ENCODE results near the gene CDK5. TPM values are rescaled to one million over a fixed set of nuclear protein-coding genes. Genes with fewer than 3 reads are reported as not detected.
A peak's percentile ranks its signal among the peaks of the same experiment; 100 is the strongest.

Gene CDK5
- total RNA-seq, 1 donor from 2014 or later = 47.9 TPM

DNA sequence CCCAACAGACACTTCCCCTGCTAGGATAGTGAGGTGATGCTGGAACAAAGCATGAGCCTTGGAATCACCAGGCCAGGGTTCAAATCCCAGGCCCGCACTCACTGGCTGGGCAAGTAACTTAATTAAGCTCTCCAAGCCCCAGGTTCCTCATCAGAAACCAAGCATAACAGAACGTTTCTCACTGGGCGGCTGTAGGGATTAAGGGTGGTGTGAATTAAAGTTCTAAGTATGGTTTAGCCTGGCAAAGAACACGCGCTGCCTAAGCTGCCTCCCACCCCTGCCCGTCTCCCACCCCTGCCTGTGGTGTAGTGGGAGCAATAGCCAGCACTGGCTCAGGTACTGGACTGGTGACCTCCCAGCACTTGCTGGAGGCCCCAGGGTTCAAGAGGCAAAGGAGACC, 7.3 kb upstream of the CDK5 start:
- Histone ChIP-seq H4K20me1 (ENCODE audit: insufficient read depth, low read length) (peaks cover 80% of the 10 kb centered on the region), H3K4me1 (ENCODE audit: insufficient read depth, low read length) (peaks cover 35% of the 10 kb centered on the region), H3K27me3 (ENCODE audit: insufficient read depth, low read length) (no peaks in the 10 kb centered on the region), H3K27ac (ENCODE audit: low read depth, low read length) (no peak overlapping the region), H2AFZ (ENCODE audit: low read depth, low read length) (no peak overlapping the region), H3K9ac (ENCODE audit: low read length) (no peak overlapping the region), H3K79me2 (ENCODE audit: insufficient read depth, low read length) (peaks cover 54% of the 10 kb centered on the region), H3K4me2 (ENCODE audit: low read length) (no peak overlapping the region), H3K4me3 (ENCODE audit: insufficient read depth, low read depth, low read length) (no peak overlapping the region), H3K9me3 (ENCODE audit: insufficient read depth, low read depth, low read length) (no peaks in the 10 kb centered on the region), H3K36me3 (ENCODE audit: insufficient read depth, low read length) (peaks cover 28% of the 10 kb centered on the region)
- Mint-ChIP-seq H3K36me3 (ENCODE audit: low read depth, unreplicated experiment) (peaks cover 11% of the 10 kb centered on the region), H3K27ac (ENCODE audit: unreplicated experiment) (peak overlapping the region; percentile 77), H3K9me3 (ENCODE audit: unreplicated experiment) (no peaks in the 10 kb centered on the region), H3K27me3 (ENCODE audit: low read depth, unreplicated experiment) (no peaks in the 10 kb centered on the region), H3K4me1 (ENCODE audit: low read depth, unreplicated experiment) (peaks cover 19% of the 10 kb centered on the region), H3K4me3 (ENCODE audit: unreplicated experiment) (no peak overlapping the region)
- FAIRE-seq = no peak
- TF ChIP-seq EZH2 (IDR thresholded peaks at IDR 0.05; ENCODE audit: insufficient read depth, low read length) = no peak
- TF ChIP-seq, protein P1, sequence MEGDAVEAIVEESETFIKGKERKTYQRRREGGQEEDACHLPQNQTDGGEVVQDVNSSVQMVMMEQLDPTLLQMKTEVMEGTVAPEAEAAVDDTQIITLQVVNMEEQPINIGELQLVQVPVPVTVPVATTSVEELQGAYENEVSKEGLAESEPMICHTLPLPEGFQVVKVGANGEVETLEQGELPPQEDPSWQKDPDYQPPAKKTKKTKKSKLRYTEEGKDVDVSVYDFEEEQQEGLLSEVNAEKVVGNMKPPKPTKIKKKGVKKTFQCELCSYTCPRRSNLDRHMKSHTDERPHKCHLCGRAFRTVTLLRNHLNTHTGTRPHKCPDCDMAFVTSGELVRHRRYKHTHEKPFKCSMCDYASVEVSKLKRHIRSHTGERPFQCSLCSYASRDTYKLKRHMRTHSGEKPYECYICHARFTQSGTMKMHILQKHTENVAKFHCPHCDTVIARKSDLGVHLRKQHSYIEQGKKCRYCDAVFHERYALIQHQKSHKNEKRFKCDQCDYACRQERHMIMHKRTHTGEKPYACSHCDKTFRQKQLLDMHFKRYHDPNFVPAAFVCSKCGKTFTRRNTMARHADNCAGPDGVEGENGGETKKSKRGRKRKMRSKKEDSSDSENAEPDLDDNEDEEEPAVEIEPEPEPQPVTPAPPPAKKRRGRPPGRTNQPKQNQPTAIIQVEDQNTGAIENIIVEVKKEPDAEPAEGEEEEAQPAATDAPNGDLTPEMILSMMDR (IDR thresholded peaks at IDR 0.05; ENCODE audit: insufficient read depth, low read depth, low read length) = no peak
- no peak for DNase-seq (ENCODE audit: low read depth)

DNA sequence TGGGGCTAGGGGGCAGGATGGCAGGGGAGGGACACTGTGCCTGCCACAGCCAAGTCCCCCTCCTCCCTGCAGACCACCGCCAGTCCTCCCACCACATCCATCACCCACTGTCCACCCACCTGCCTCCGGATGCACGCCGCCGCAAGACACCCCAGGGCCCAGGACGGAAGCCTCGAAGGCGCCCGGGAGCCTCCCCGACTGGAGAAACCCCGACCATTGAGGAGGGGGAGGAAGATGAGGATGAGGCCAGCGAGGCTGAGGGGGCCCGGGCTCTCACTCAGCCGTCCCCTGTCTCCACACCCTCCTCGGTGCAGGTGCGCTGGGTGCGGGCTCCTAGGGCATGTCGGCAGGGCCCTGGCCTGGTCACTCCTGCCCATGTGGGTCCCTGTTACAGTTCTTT, 6.8 kb upstream of the CDK5 start:
- H3K36me3 ChIP-seq (ENCODE audit: insufficient read depth, low read length) = peaks cover 27% of the 10 kb centered on the region
- H4K20me1 ChIP-seq (ENCODE audit: insufficient read depth, low read length) = peaks cover 75% of the 10 kb centered on the region
- no peak for DNase-seq (ENCODE audit: low read depth)
- H3K27ac ChIP-seq (ENCODE audit: low read depth, low read length) = no peak overlapping the region
- peaks cover 57% of the 10 kb centered on the region for H3K79me2 ChIP-seq (ENCODE audit: insufficient read depth, low read length)
- no peaks in the 10 kb centered on the region for H3K27me3 Mint-ChIP-seq (ENCODE audit: low read depth, unreplicated experiment)
- H2AFZ ChIP-seq (ENCODE audit: low read depth, low read length) = no peak overlapping the region
- no peak for FAIRE-seq
- H3K9me3 Mint-ChIP-seq (ENCODE audit: unreplicated experiment) = no peaks in the 10 kb centered on the region
- no peak overlapping the region for H3K4me3 ChIP-seq (ENCODE audit: insufficient read depth, low read depth, low read length)
- H3K9me3 ChIP-seq (ENCODE audit: insufficient read depth, low read depth, low read length) = no peaks in the 10 kb centered on the region
- H3K27me3 ChIP-seq (ENCODE audit: insufficient read depth, low read length) = no peaks in the 10 kb centered on the region
- TF ChIP-seq, protein P1 (IDR thresholded peaks at IDR 0.05; ENCODE audit: insufficient read depth, low read depth, low read length) = no peak
- no peak for TF ChIP-seq EZH2 (IDR thresholded peaks at IDR 0.05; ENCODE audit: insufficient read depth, low read length)
- no peak overlapping the region for H3K4me2 ChIP-seq (ENCODE audit: low read length)
- peaks cover 35% of the 10 kb centered on the region for H3K4me1 ChIP-seq (ENCODE audit: insufficient read depth, low read length)
- H3K9ac ChIP-seq (ENCODE audit: low read length) = no peak overlapping the region
- H3K36me3 Mint-ChIP-seq (ENCODE audit: low read depth, unreplicated experiment) = peaks cover 11% of the 10 kb centered on the region
- peaks cover 19% of the 10 kb centered on the region for H3K4me1 Mint-ChIP-seq (ENCODE audit: low read depth, unreplicated experiment)
- no peak overlapping the region for H3K4me3 Mint-ChIP-seq (ENCODE audit: unreplicated experiment)
- no peak overlapping the region for H3K27ac Mint-ChIP-seq (ENCODE audit: unreplicated experiment)

DNA sequence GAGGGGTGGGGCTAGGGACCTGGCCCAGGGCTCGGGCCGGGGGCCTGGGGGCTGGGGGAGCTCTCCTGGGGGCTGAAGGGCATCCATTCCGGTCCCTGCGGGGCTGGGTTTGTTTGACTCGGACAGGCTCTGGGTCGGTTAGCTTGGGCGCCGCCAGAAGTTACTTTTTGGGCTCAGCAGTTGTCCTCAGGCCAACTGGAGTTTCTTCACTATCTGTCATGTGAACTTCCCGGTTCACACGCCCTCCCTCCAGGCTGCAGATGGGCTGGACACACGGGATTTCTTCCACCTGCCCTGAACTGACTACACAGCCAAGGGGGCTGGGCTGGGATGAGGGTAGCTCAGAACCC, 5.5 kb upstream of the CDK5 start:
- H3K27ac Mint-ChIP-seq (ENCODE audit: unreplicated experiment) = peak overlapping the region; percentile 94

More for the DNA sequence above, 5.5 kb upstream of the CDK5 start:
- Mint-ChIP-seq H3K4me1 (ENCODE audit: low read depth, unreplicated experiment) (peaks cover 27% of the 10 kb centered on the region), H3K9me3 (ENCODE audit: unreplicated experiment) (no peaks in the 10 kb centered on the region), H3K27me3 (ENCODE audit: low read depth, unreplicated experiment) (no peaks in the 10 kb centered on the region), H3K4me3 (ENCODE audit: unreplicated experiment) (peak overlapping the region; percentile 79), H3K36me3 (ENCODE audit: low read depth, unreplicated experiment) (peaks cover 11% of the 10 kb centered on the region)
- peak overlapping the region; percentile 58 for H3K9ac ChIP-seq (ENCODE audit: low read length)
- peak; percentile 57 for DNase-seq (ENCODE audit: low read depth)
- H3K27me3 ChIP-seq (ENCODE audit: insufficient read depth, low read length) = no peaks in the 10 kb centered on the region
- peaks cover 53% of the 10 kb centered on the region for H3K79me2 ChIP-seq (ENCODE audit: insufficient read depth, low read length)
- TF ChIP-seq, protein P1 (IDR thresholded peaks at IDR 0.05; ENCODE audit: insufficient read depth, low read depth, low read length) = no peak
- no peak for TF ChIP-seq EZH2 (IDR thresholded peaks at IDR 0.05; ENCODE audit: insufficient read depth, low read length)
- H4K20me1 ChIP-seq (ENCODE audit: insufficient read depth, low read length) = peaks cover 68% of the 10 kb centered on the region
- H3K9me3 ChIP-seq (ENCODE audit: insufficient read depth, low read depth, low read length) = no peaks in the 10 kb centered on the region
- no peak overlapping the region for H2AFZ ChIP-seq (ENCODE audit: low read depth, low read length)
- FAIRE-seq = no peak
- peak overlapping the region; percentile 51 for H3K27ac ChIP-seq (ENCODE audit: low read depth, low read length)
- peaks cover 45% of the 10 kb centered on the region for H3K4me1 ChIP-seq (ENCODE audit: insufficient read depth, low read length)
- H3K4me3 ChIP-seq (ENCODE audit: insufficient read depth, low read depth, low read length) = peak overlapping the region; percentile 23
- peak overlapping the region; percentile 77 for H3K4me2 ChIP-seq (ENCODE audit: low read length)
- H3K36me3 ChIP-seq (ENCODE audit: insufficient read depth, low read length) = peaks cover 21% of the 10 kb centered on the region
